Ovary (tissue), 3 donors: ENCODE data around the gene CCL24.
"Not testable (repeated sequence)": the region's sequence is repeated elsewhere in the genome, so short reads cannot be mapped to it uniquely, and the experiment has no call there.

Source experiments
- POLR2A ChIP-seq: fragments of 450-650 bp; IDR thresholded peaks from one replicate; pipeline ENCODE4 v1.6.1; 2017; ENCODE audit warnings: antibody characterized with exemption, mild to moderate bottlenecking, moderate library complexity
- TF ChIP-seq, protein P1 (sequence below), 3 donors: fragments of 450-650 bp in 2 of 3; fragments of 200-600 bp in 1 of 3; IDR thresholded peaks; one replicate each; pipeline versions ENCODE4 v1.5.1 to v1.8.0; 2016 to 2022; ENCODE audit warnings: antibody characterized with exemption in 3 of 3, mild to moderate bottlenecking in 1 of 3
- donor health status: DM: no; HTN: no; CAD: no.

GRCh38 chr7:75829656-75830055 is 16.1 kb upstream of the CCL24 start:
- not testable (repeated sequence) for TF ChIP-seq POLR2A
- TF ChIP-seq, protein P1, sequence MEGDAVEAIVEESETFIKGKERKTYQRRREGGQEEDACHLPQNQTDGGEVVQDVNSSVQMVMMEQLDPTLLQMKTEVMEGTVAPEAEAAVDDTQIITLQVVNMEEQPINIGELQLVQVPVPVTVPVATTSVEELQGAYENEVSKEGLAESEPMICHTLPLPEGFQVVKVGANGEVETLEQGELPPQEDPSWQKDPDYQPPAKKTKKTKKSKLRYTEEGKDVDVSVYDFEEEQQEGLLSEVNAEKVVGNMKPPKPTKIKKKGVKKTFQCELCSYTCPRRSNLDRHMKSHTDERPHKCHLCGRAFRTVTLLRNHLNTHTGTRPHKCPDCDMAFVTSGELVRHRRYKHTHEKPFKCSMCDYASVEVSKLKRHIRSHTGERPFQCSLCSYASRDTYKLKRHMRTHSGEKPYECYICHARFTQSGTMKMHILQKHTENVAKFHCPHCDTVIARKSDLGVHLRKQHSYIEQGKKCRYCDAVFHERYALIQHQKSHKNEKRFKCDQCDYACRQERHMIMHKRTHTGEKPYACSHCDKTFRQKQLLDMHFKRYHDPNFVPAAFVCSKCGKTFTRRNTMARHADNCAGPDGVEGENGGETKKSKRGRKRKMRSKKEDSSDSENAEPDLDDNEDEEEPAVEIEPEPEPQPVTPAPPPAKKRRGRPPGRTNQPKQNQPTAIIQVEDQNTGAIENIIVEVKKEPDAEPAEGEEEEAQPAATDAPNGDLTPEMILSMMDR (IDR thresholded peaks at IDR 0.05) = not testable (repeated sequence)
